IPS-NIHi7 (cell line): ENCODE data around the gene TRPC3.
"Not testable (repeated sequence)": the region's sequence is repeated elsewhere in the genome, so short reads cannot be mapped to it uniquely, and the experiment has no call there.

Source experiments
- DNase-seq: peaks from one replicate; pipeline ENCODE4 v3.0.0; 2012; ENCODE audit warnings: mixed read lengths; ENCODE audit errors: extremely low spot score

Gene TRPC3

DNA sequence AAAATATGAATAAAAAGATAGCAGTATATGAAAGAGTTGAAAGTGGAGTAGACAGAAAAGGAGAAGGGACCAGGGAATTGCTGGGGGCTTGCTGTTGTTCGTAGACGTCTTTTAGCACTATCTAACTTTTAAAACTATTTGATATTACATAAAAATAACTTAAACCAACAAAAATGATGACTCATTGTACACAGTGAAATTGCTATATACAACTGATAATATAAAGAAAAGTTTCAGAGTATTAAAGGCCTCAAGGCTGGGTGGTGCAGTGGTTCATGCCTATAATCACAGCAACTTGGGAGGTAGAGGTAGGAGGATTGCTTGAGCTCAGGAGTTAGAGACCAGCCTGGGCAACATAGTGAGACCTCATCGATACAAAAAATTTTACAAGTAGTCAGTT, 5.2 kb downstream of the TRPC3 start:
- no peak for DNase-seq

- peak; percentile 77 for DNase-seq
Observed at GRCh38 chr4:121943941-121944340, 7.9 kb downstream of the TRPC3 start.

GRCh38 chr4:121939690-121940089, 12.2 kb downstream of the TRPC3 start:
- DNase-seq = no peak

DNA sequence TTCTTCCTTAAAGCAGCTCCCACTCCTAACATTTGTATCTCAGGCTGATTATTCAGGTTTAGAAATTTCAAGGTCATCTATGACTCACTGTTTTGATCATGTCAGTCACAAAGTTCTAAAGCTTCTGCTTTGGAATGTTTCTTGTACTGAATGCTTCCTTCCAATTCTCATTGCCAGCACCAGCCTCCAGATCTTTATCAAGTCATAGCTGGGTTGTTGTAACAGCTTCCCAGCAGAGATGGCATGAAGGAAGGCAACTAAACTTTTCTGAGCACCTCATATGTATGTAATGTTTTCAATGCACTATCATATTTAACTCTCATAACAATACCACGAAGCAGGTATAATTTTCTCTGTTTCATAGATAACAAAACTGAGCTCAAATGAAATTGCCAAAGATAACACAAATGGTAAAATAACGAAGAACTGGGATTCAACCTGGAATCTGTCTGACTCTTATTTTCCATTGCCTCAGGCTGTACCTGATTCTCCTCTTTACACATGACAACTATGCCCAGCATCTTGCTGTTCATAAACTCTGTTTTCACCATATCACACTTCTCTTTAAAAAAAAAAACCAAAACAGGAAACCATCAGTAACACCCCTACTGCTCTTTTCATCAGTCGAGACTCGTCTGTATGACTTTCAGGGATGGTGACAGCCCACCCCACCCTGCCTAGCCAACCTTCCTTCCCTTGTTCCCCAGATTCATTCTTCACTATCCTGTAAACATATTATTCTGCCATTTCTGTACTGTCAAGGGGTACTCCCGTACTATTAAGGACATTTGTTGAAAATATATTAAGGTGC, 13.4 kb downstream of the TRPC3 start:
- no peak for DNase-seq

GRCh38 chr4:121936101-121936500, 15.8 kb downstream of the TRPC3 start:
- no peak for DNase-seq

- DNase-seq = no peak
Observed at GRCh38 chr4:121934635-121935034, 17.2 kb downstream of the TRPC3 start.

GRCh38 chr4:121932212-121932974, 19.5 kb downstream of the TRPC3 start:
- no peak for DNase-seq

GRCh38 chr4:121930304-121930703, 21.6 kb downstream of the TRPC3 start:
- DNase-seq = no peak

DNA sequence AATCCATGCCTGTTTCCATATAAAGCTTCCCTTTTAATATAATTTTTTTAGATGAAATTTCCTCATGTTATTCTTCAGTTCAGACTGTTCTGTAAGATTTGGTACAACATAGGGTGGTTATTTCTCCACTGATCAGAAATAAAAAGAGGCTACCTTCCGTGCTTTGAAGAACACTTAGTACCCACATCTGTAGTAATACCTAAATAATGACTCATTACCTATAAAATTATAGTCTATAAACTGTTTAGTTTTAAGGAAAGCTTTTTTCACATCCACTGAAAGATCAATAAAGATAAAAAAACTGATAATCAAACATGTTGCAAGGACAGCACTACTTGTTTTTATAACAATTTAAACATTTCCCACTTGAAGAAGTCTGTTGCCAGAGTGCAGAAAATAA, 23.9 kb downstream of the TRPC3 start:
- DNase-seq = no peak

DNA sequence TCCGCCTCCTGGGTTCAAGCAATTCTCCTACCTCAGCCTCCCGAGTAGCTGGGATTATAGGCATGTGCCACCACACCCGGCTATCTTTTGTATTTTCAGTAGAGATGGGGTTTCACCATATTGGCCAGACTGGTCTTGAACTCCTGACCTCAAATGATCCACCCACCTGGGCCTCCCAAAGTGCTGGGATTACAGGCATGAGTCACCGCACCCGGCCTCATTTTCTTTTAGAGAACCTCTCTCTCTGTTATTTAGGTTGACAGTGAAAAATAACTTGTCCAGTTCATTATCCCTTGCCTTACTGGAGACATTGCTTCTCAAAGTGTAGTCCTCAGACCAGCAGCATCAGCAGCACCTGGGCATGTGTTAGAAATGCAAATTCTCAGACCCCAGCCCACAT, 25.4 kb downstream of the TRPC3 start:
- not testable (repeated sequence) for DNase-seq

- no peak for DNase-seq
Observed at GRCh38 chr4:121923306-121923705, 28.6 kb downstream of the TRPC3 start.

GRCh38 chr4:121913667-121914066, 38.2 kb downstream of the TRPC3 start:
- no peak for DNase-seq

DNA sequence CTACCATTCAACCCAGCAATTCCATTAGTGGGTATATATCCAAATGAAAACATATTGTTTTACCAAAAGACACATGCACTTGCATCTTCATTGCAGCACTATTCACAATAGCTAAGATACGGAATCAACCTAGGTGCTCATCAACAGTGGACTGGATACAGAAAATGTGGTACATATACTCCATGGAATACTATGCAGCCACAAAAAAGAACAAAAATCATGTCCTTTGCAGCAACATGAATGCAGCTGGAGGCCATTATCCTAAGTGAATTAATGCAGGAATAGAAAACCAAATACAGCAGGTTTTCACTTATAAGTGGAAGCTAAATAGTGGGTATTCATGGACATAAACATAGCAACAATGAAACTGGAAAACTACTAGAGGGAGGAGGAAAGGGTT, 43.5 kb downstream of the TRPC3 start:
- no peak for DNase-seq

DNA sequence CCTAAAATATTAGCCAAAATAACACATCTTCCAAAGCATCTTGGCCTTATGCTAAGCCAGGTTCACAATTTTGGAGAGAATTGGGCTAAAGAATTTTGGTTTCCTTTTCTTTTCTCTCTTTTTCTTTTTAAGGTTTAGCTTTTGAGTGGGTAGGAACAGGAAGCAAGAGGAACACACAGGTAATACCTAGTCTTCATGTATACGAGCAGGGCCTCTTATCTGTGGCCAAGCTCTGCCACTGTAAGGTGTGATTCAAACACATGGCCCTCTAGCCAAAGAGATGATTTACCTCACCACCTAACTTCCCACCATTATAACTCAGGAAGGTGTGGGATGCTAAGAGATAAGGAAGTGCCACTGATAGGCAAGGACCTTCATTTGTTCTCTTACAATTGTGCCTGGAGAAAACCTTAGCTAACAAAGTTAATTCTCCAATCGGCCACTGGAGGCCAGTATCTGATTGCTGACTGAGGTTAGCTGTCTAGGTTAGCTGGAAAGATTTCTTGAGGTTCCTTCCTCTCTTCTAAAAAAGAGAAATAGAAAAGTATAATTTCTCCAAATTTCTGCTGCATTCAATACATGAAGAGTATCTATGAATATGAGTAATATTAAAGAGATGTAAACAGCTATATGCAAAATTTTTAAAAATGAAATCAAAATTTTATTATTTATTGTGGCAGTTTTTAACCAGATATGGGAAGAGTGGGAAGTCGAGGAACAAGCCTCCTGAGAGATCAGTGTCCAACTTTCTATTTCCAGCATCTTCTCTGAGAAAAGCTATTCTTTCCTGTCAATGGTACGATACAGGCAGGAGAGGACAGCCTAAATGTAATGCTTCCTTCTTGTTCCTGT, 51.5 kb downstream of the TRPC3 start:
- peak; percentile 71 for DNase-seq

GRCh38 chr4:121898150-121898549, 53.7 kb downstream of the TRPC3 start:
- no peak for DNase-seq

DNA sequence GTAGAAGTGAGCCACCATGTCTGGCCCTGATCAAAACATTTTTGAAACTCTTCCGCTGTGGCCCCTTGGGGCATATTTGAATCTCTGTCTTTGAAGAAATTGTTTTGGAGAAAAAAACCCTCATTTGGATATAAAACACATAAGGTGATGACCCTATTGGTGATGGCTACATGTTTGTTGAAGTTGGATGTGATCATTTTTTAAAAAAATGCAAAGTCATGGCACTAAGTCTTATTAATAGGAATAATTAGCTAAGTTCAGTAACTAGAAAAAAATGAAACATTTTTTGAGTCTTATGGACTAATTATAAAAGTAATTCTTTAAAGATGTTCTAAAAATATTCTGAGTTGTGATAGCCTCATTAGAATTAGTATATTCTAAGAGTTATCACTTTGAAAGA, 63.7 kb downstream of the TRPC3 start:
- no peak for DNase-seq

DNA sequence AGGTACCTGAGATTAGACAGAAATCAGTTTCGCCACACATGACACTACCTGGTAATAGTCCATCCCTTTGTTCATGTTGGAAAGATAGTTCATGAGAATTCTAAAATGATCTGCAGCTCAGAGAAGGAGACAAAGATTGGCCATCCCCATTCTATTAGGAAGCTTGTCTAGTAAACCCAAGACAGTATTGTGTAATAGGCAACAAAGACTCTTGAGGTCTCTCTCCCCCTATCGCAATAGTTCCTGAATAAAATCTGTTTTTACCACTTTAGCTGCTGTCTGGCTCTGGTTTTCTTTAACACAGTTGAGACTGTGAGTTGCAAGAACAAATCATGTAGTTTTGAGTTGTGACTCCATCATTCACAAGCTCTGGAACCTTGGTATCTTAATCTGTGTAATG, 66.7 kb downstream of the TRPC3 start:
- no peak for DNase-seq

DNA sequence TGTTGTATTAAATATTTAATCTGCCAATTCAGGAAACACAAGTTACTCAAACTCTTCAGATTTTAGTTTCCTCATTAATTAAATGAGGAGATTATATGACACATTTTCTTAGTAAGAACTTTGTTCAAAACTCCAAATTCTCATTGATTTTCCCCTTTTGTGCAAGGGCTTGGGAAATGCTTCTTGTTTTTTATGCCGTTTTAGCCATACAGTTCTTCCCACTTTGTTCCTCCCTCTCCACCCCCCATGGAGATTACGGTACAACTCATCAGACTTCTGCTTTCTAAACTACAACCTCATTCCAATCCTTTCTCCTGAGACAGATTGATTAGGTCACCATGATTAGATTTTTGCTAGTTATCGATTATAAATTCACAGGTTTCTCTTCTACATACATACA, 70.7 kb downstream of the TRPC3 start:
- no peak for DNase-seq

DNA sequence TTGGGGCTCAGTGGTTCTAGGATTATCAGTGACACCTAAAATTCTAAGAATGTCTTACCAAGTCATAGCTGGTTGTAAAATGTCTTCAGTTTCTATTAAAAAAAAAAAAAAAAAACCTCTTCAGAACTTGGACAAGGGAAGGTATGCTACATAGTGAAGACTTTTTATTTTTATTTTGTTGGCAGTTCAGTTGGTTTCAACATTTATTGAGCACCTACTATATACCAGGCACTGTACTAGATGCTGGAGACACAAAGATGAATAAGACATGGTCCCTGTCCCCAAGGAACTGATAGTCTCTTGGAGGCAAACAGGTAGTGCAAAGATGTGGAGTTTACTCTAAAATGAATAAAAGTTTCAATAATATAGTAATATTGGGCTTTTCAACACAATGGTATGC, 72.7 kb downstream of the TRPC3 start:
- no peak for DNase-seq

GRCh38 chr4:121877041-121877773, 74.7 kb downstream of the TRPC3 start:
- DNase-seq = no peak

GRCh38 chr4:121876070-121876469, 75.8 kb downstream of the TRPC3 start:
- no peak for DNase-seq

- no peak for DNase-seq
Observed at GRCh38 chr4:121875652-121876051, 76.2 kb downstream of the TRPC3 start.
